ENCODE results near the gene KCNH8. TPM values are rescaled to one million over a fixed set of nuclear protein-coding genes. Genes with fewer than 3 reads are reported as not detected.
A peak's percentile ranks its signal among the peaks of the same experiment; 100 is the strongest.

KCNH8 gene
- total RNA-seq, 2 experiments from 2014 or later = 0.44 to 0.59 TPM

DNA sequence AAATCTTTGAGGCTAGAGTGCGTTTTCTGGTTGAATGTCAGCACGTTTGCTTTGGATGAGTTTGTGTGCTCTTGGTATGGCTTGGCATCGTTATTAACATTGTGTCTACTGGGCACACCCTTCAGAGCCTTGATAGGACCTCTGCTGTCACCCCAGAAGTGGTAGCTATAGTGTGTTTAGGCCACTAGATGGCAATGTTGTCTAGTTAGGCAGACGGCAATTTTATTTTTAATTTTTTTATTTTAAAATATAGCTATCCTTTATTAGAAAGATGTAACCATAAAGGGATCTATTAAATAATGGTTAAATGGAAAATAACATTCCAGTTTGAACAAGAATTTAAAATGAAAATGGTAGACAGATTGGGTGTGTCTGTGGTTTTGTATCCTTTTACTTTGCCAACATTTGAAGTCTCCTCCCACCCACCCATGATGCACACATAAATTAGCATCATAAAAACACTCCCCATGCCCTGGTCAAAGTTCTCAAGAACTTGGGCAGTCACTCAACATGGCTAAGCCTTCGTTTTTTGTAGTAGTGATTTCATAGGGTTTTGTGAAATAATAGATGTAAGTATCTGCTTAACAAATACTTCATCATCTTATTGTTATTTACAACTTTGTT is 200.7 kb downstream of the KCNH8 start:
- POLR2A ChIA-PET = interaction anchor here (0.5 to 4.8 kb wide), 13 partner anchors 9 to 757 kb away, joined by 3 to 82 read pairs (median 3); no protein-coding TSS in a partner anchor
- BruUV-seq (replicated peaks) = no TSS peak
- H3K4me1 ChIP-seq (ENCODE audit: insufficient read depth, low read length, poor library complexity, severe bottlenecking) = peaks cover 47% of the 10 kb centered on the region

GRCh38 chr3:19357947-19358346 is 209.6 kb downstream of the KCNH8 start:
- POLR2A ChIA-PET = interaction anchor here (0.7 to 1.0 kb wide), 2 partner anchors 9 to 314 kb away, joined by 3 read pairs; no protein-coding TSS in a partner anchor
- BruUV-seq (replicated peaks) = no TSS peak

More for the DNA sequence above, 200.7 kb downstream of the KCNH8 start:
- Histone ChIP-seq H4K20me1 (ENCODE audit: insufficient read depth, low read length) (no peaks in the 10 kb centered on the region), H3K4me2 (ENCODE audit: low read length) (peak overlapping the region; percentile 69), H3K36me3 (ENCODE audit: insufficient read depth, low read length) (no peaks in the 10 kb centered on the region), H3K9me3 (ENCODE audit: low read length) (no peaks in the 10 kb centered on the region), H3K79me2 (ENCODE audit: insufficient read depth, low read depth, low read length) (no peaks in the 10 kb centered on the region), H3K27ac (ENCODE audit: low read depth, low read length, poor library complexity, severe bottlenecking) (peak overlapping the region; percentile 61), H3K9me2 (ENCODE audit: insufficient read depth, low read length) (no peaks in the 10 kb centered on the region), H3K4me3 (ENCODE audit: low read depth, low read length, poor library complexity, severe bottlenecking) (no peak overlapping the region), H2AFZ (ENCODE audit: low read length) (peak overlapping the region; percentile 97)
- intact Hi-C loops (cut with micrococcal nuclease; ENCODE audit: unreplicated experiment) = loop anchor here (1.0 to 10.0 kb wide), 6 partner anchors 56 to 838 kb away; partner anchors contain the start of genes KCNH8 and SGO1
- TF ChIP-seq EZH2phosphoT487 (IDR thresholded peaks at IDR 0.05; ENCODE audit: borderline replicate concordance, low read depth, low read length) = no peak
- TF ChIP-seq, protein P1, sequence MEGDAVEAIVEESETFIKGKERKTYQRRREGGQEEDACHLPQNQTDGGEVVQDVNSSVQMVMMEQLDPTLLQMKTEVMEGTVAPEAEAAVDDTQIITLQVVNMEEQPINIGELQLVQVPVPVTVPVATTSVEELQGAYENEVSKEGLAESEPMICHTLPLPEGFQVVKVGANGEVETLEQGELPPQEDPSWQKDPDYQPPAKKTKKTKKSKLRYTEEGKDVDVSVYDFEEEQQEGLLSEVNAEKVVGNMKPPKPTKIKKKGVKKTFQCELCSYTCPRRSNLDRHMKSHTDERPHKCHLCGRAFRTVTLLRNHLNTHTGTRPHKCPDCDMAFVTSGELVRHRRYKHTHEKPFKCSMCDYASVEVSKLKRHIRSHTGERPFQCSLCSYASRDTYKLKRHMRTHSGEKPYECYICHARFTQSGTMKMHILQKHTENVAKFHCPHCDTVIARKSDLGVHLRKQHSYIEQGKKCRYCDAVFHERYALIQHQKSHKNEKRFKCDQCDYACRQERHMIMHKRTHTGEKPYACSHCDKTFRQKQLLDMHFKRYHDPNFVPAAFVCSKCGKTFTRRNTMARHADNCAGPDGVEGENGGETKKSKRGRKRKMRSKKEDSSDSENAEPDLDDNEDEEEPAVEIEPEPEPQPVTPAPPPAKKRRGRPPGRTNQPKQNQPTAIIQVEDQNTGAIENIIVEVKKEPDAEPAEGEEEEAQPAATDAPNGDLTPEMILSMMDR (conservative IDR thresholded peaks at IDR 0.05; ENCODE audit: low read length) = peak; percentile 93
- CTCF ChIA-PET (ENCODE audit: unreplicated experiment) = interaction anchor here (0.8 to 3.6 kb wide), 2 partner anchors 192 to 517 kb away, joined by 5 to 34 read pairs; no protein-coding TSS in a partner anchor
- DNase-seq (ENCODE audit: low spot score) = peak; percentile 77

More at GRCh38 chr3:19357947-19358346, 209.6 kb downstream of the KCNH8 start:
- H3K9me3 ChIP-seq (ENCODE audit: low read length) = no peaks in the 10 kb centered on the region
- H2AFZ ChIP-seq (ENCODE audit: low read length) = no peak overlapping the region
- no peaks in the 10 kb centered on the region for H3K36me3 ChIP-seq (ENCODE audit: insufficient read depth, low read length)
- CTCF ChIA-PET (ENCODE audit: unreplicated experiment) = no interaction called here
- H3K79me2 ChIP-seq (ENCODE audit: insufficient read depth, low read depth, low read length) = no peaks in the 10 kb centered on the region
- no peak overlapping the region for H3K4me2 ChIP-seq (ENCODE audit: low read length)
- intact Hi-C loops (cut with micrococcal nuclease; ENCODE audit: unreplicated experiment) = no loop called here
- H3K9me2 ChIP-seq (ENCODE audit: insufficient read depth, low read length) = 0 out of 2 replicates have a peak, but pooled peaks cover 4% of the 10 kb centered on the region
- peaks cover 12% of the 10 kb centered on the region for H3K4me1 ChIP-seq (ENCODE audit: insufficient read depth, low read length, poor library complexity, severe bottlenecking)
- H3K27ac ChIP-seq (ENCODE audit: low read depth, low read length, poor library complexity, severe bottlenecking) = no peak overlapping the region
- DNase-seq (ENCODE audit: low spot score) = no peak
- H3K4me3 ChIP-seq (ENCODE audit: low read depth, low read length, poor library complexity, severe bottlenecking) = no peak overlapping the region
- no peaks in the 10 kb centered on the region for H4K20me1 ChIP-seq (ENCODE audit: insufficient read depth, low read length)
- TF ChIP-seq EZH2phosphoT487 (IDR thresholded peaks at IDR 0.05; ENCODE audit: borderline replicate concordance, low read depth, low read length) = no peak
- TF ChIP-seq, protein P1 (conservative IDR thresholded peaks at IDR 0.05; ENCODE audit: low read length) = no peak

Data from OCI-LY7 (cell line).